GM21528 (cell line): ENCODE data around the gene UVRAG.

ENCODE experiments used
- ATAC-seq: cut with Tn5 transposase; IDR thresholded peaks from one replicate; pipeline ENCODE4 v1.9.1; 2021; ENCODE audit warnings: mild to moderate bottlenecking, moderate library complexity; ENCODE audit not compliant: unreplicated experiment, low FRiP score

The UVRAG gene

GRCh38 chr11:76131142-76131541 lies 316.1 kb downstream of the UVRAG start:
- ATAC-seq: no peak

- no peak for ATAC-seq
These were observed 316.9 kb downstream of the UVRAG start for GRCh38 chr11:76131671-76132631.

- ATAC-seq: no peak
These were observed 319.2 kb downstream of the UVRAG start for GRCh38 chr11:76134239-76134638.

GRCh38 chr11:76135491-76135890 lies 320.5 kb downstream of the UVRAG start:
- no peak for ATAC-seq

GRCh38 chr11:76139314-76139713 lies 324.3 kb downstream of the UVRAG start:
- no peak for ATAC-seq

GRCh38 chr11:76140912-76141574 lies 326.0 kb downstream of the UVRAG start:
- ATAC-seq: no peak

GRCh38 chr11:76141901-76142588 lies 327.0 kb downstream of the UVRAG start:
- no peak for ATAC-seq

GRCh38 chr11:76143274-76143673 lies 328.3 kb downstream of the UVRAG start:
- ATAC-seq: no peak

- ATAC-seq: no peak
These were observed 332.2 kb downstream of the UVRAG start for GRCh38 chr11:76147106-76147740.

GRCh38 chr11:76148231-76148630 lies 333.2 kb downstream of the UVRAG start:
- ATAC-seq: no peak

GRCh38 chr11:76148941-76149613 lies 334.1 kb downstream of the UVRAG start:
- ATAC-seq: no peak

- no peak for ATAC-seq
These were observed 334.7 kb downstream of the UVRAG start for GRCh38 chr11:76149713-76150112.

GRCh38 chr11:76150141-76150540 lies 335.1 kb downstream of the UVRAG start:
- ATAC-seq: no peak

- no peak for ATAC-seq
These were observed 336.6 kb downstream of the UVRAG start for GRCh38 chr11:76151556-76152085.

- ATAC-seq: peak; percentile 65
These were observed 337.2 kb downstream of the UVRAG start for GRCh38 chr11:76152086-76152681.

GRCh38 chr11:76152741-76153570 lies 337.9 kb downstream of the UVRAG start:
- peak; percentile 48 for ATAC-seq

- no peak for ATAC-seq
These were observed 338.5 kb downstream of the UVRAG start for GRCh38 chr11:76153571-76153923.

- no peak for ATAC-seq
These were observed 340.7 kb downstream of the UVRAG start for GRCh38 chr11:76155500-76156227.
